CMK (cell line): ENCODE data around the gene VSTM2B.
"Not testable (repeated sequence)": the region's sequence is repeated elsewhere in the genome, so short reads cannot be mapped to it uniquely, and the experiment has no call there.

Experiments
- DNase-seq: peaks from one replicate; pipeline ENCODE4 v3.0.0-alpha.2; 2010; ENCODE audit warnings: low read depth

The VSTM2B gene

GRCh38 chr19:29525901-29526729, at the start of gene VSTM2B:
TSS of gene VSTM2B (plus strand) at chr19:29525994. CDS start at chr19:29526584, 590 bp downstream.
- DNase-seq, result no peak

GRCh38 chr19:29476528-29476927, 49.3 kb upstream of the VSTM2B start:
- no peak for DNase-seq

- no peak for DNase-seq
These were observed 47.8 kb upstream of the VSTM2B start for GRCh38 chr19:29477831-29478577.

GRCh38 chr19:29478578-29479565, 46.9 kb upstream of the VSTM2B start:
- DNase-seq, result no peak

- DNase-seq, result no peak
These were observed 45.9 kb upstream of the VSTM2B start for GRCh38 chr19:29479941-29480340.

- DNase-seq, result no peak
These were observed 45.3 kb upstream of the VSTM2B start for GRCh38 chr19:29480507-29480906.

GRCh38 chr19:29482855-29483640, 42.7 kb upstream of the VSTM2B start:
- DNase-seq, result no peak

DNA sequence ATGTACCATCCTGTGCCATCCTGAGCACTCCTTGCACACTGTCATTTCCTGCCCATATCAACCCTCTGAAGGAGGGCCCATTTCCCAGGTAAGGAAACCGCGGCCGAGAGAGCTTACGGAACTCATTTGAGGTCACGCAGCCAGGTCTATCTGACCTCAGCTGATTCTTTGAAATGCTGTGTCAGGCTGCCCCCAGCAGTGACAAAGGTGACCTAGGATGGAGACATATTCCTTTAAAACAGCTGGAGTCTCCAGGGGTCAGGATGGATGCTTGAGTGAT, 42.2 kb upstream of the VSTM2B start:
- no peak for DNase-seq

- DNase-seq, result no peak
These were observed 41.7 kb upstream of the VSTM2B start for GRCh38 chr19:29483944-29484581.

- no peak for DNase-seq
These were observed 40.9 kb upstream of the VSTM2B start for GRCh38 chr19:29484876-29485275.

DNA sequence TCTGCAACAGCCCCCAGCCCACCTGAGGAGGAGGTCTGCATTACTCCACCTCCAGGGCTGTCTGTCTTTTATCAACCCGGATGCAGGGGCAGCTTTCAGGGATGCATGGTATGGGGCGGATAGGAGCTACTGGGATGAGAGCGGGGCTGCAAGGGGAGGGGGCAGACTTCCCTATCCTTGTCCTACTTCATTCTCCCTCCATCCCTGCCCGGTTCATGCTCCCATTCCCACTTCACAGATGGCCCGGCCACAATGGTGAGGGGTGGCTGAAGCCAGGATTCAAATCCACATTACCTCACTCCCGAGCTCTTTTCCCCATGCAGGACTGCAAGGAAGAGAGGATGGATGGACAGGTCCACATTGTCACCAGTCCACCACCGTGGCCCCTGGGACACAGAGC, 40.5 kb upstream of the VSTM2B start:
- DNase-seq, result no peak

GRCh38 chr19:29486961-29487360, 38.8 kb upstream of the VSTM2B start:
- DNase-seq, result not testable (repeated sequence)

- DNase-seq, result no peak
These were observed 38.4 kb upstream of the VSTM2B start for GRCh38 chr19:29487432-29487831.

GRCh38 chr19:29488316-29488715, 37.5 kb upstream of the VSTM2B start:
- DNase-seq, result no peak

GRCh38 chr19:29489172-29489951, 36.4 kb upstream of the VSTM2B start:
- no peak for DNase-seq

- DNase-seq, result no peak
These were observed 34.3 kb upstream of the VSTM2B start for GRCh38 chr19:29491491-29491890.

- DNase-seq, result no peak
These were observed 33.7 kb upstream of the VSTM2B start for GRCh38 chr19:29491995-29492577.

GRCh38 chr19:29492769-29493168, 33.0 kb upstream of the VSTM2B start:
- DNase-seq, result no peak

- no peak for DNase-seq
These were observed 30.7 kb upstream of the VSTM2B start for GRCh38 chr19:29495091-29495490.

DNA sequence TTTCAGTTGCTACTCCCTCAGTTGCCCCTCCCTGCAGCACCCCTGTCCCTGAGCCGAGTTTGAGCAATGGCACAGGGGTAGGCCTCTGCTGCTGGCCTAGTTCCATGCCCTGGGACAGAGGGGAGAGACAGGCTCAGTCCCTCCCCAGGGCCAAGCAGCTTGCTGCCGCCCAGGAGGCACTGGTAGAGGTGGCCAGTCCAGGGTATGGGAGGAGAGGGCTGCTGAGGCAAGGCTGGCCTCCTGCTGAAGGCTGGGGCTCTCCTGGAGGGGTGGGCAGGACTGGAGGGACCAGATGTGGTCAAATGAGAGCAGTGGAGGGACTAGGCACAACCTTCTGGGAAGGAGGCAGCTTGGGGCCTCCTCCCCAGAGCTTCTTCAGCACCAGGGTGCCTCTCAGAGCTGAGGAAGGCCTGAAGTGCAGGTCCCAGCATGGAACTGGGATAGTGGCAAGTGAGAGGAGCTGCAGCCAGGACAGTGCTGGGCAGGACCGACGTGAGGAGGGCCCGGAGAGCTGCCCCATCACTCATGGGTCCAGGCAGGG, 29.8 kb upstream of the VSTM2B start:
- no peak for DNase-seq
